Measurements from ENCODE around the gene MAST3.

DNA sequence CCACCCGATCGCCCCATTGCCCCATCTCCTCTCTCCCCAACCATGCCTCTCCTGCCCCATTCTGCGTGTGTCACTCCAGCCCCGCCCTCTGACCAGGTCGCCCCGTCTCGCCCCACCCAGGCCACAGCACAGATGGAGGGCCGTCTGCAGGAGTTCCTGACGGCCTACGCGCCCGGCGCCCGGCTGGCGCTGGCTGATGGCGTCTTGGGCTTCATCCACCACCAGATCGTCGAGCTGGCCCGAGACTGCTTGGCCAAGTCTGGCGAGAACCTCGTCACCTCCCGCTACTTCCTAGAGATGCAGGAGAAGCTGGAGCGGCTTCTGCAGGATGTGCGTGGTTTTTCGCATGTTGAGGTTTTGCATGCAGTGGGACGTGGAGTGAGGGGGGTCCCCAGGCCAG, 26.2 kb downstream of the MAST3 start:
- TF ChIP-seq, protein P1, sequence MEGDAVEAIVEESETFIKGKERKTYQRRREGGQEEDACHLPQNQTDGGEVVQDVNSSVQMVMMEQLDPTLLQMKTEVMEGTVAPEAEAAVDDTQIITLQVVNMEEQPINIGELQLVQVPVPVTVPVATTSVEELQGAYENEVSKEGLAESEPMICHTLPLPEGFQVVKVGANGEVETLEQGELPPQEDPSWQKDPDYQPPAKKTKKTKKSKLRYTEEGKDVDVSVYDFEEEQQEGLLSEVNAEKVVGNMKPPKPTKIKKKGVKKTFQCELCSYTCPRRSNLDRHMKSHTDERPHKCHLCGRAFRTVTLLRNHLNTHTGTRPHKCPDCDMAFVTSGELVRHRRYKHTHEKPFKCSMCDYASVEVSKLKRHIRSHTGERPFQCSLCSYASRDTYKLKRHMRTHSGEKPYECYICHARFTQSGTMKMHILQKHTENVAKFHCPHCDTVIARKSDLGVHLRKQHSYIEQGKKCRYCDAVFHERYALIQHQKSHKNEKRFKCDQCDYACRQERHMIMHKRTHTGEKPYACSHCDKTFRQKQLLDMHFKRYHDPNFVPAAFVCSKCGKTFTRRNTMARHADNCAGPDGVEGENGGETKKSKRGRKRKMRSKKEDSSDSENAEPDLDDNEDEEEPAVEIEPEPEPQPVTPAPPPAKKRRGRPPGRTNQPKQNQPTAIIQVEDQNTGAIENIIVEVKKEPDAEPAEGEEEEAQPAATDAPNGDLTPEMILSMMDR (IDR thresholded peaks at IDR 0.05; ENCODE audit: insufficient read depth, low read length, poor library complexity, severe bottlenecking): no peak
- no peak for TF ChIP-seq EZH2phosphoT487 (conservative IDR thresholded peaks at IDR 0.05; ENCODE audit: low read length)

All from SU-DHL-6 (cell line).